ENCODE results near the gene DEFB126. TPM values are rescaled to one million over a fixed set of nuclear protein-coding genes. Genes with fewer than 3 reads are reported as not detected.
"Not testable (repeated sequence)": the region's sequence is repeated elsewhere in the genome, so short reads cannot be mapped to it uniquely, and the experiment has no call there.

Gene DEFB126, protein sequence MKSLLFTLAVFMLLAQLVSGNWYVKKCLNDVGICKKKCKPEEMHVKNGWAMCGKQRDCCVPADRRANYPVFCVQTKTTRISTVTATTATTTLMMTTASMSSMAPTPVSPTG
- total RNA-seq, result not detected in 2 replicates
- long read RNA-seq, result 0 reads

DNA sequence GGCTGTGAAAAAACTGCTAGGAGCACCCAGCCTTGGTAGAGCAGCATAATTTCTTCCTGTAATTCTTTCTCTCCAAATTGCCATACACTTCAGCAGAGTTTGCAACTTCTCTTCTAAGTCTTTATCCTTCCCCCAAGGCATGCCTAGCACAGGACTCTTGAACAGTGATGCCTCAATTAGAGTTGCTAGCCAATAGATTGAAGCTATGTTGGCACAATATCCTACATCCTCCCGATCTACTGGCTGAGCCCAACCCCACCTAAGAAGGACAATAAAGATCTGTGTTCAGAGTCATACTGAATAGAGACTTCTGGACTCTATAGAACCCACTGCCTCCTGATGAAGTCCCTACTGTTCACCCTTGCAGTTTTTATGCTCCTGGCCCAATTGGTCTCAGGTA lies at the start of gene DEFB126:
DEFB126 (plus strand) TSS at position 301 of the 400 bp plus-strand sequence; CDS start at position 340, 39 bp downstream.
- TF ChIP-seq CTCF (conservative IDR thresholded peaks at IDR 0.05), result no peak
- Mint-ChIP-seq H3K9me3 (peaks cover 5% of the 10 kb centered on the region), H3K4me3 (no peak within 1 kb of the TSS), H3K36me3 (ENCODE audit: low read depth) (no peaks in the 10 kb centered on the region), H3K27ac (ENCODE audit: unreplicated experiment) (no peak within 1 kb of the TSS), H3K4me1 (peaks cover 3% of the 10 kb centered on the region), H3K27me3 (ENCODE audit: low read depth) (peaks cover 91% of the 10 kb centered on the region)
- no peak for DNase-seq (ENCODE audit: low read depth, low spot score)

DNA sequence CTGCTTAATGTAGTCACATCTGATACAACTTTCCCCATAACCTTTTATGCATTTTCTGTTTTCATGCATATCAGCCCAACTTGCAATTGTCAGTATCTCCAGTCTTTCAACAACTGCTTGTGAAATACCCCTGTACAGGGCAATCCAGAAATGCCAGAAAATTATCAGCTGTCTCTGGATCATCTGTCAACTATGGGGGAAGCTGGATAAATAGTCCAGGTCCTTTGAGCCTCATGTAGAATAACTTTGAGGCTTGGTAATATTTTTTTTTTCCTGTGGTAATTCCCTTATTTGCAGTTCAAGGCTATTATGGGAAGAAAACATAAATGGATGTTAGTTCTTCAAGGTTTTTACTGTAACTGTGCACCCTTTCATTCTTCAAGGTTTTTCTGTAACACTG lies 48.7 kb upstream of the DEFB126 start:
- peaks cover 18% of the 10 kb centered on the region for H3K9me3 Mint-ChIP-seq
- peaks cover 77% of the 10 kb centered on the region for H3K27me3 Mint-ChIP-seq (ENCODE audit: low read depth)
- TF ChIP-seq CTCF (conservative IDR thresholded peaks at IDR 0.05), result no peak
- H3K4me3 Mint-ChIP-seq, result no peak overlapping the region
- H3K4me1 Mint-ChIP-seq, result no peaks in the 10 kb centered on the region
- no peak overlapping the region for H3K27ac Mint-ChIP-seq (ENCODE audit: unreplicated experiment)
- DNase-seq (ENCODE audit: low read depth, low spot score), result no peak
- no peaks in the 10 kb centered on the region for H3K36me3 Mint-ChIP-seq (ENCODE audit: low read depth)

DNA sequence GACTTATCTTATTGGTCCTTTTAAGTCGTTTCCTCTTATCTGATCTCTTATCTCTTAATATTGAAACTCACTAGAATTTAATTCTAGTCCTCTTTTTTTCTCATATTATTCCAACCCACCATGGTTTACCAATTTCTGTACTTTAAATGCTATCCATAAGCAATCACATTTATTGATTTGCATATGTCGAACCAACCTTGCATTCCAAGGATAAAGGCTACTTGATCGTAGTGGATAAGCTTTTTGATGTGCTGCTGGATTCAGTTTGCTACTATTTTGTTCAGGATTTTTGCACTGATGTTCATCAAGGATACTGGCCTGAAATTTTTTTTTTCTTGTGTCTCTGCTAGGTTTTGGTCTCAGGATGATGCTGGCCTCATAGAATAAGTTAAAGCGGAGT lies 47.2 kb upstream of the DEFB126 start:
- H3K4me3 Mint-ChIP-seq, result no peak overlapping the region
- peaks cover 18% of the 10 kb centered on the region for H3K9me3 Mint-ChIP-seq
- no peaks in the 10 kb centered on the region for H3K36me3 Mint-ChIP-seq (ENCODE audit: low read depth)
- H3K27ac Mint-ChIP-seq (ENCODE audit: unreplicated experiment), result no peak overlapping the region
- peaks cover 84% of the 10 kb centered on the region for H3K27me3 Mint-ChIP-seq (ENCODE audit: low read depth)
- no peak for DNase-seq (ENCODE audit: low read depth, low spot score)
- no peak for TF ChIP-seq CTCF (conservative IDR thresholded peaks at IDR 0.05)
- H3K4me1 Mint-ChIP-seq, result no peaks in the 10 kb centered on the region

- Mint-ChIP-seq H3K9me3 (peaks cover 18% of the 10 kb centered on the region), H3K27me3 (ENCODE audit: low read depth) (peaks cover 79% of the 10 kb centered on the region)
- H3K36me3 Mint-ChIP-seq (ENCODE audit: low read depth); H3K27ac Mint-ChIP-seq (ENCODE audit: unreplicated experiment); DNase-seq (ENCODE audit: low read depth, low spot score); H3K4me1 Mint-ChIP-seq; H3K4me3 Mint-ChIP-seq: not testable (repeated sequence)
Observed at GRCh38 chr20:97691-98090, 44.7 kb upstream of the DEFB126 start.

DNA sequence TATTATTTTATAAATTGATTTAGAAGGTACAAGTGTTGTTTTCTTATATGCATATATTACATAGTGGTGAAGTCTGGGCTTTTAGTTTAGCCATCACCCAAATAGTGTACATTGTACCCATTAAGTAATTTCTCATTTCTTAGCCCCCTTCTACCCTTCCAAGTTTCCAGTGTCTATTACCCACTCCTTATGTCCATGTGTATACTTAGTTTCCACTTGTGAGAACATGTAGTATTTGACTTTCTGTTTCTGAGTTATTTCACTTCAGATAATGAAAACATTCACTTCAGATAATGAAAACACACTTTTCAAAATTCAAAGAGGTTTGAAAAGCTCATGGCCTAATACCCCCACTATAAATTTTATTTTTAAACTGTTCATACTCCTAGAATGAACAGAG lies 40.4 kb upstream of the DEFB126 start:
- no peaks in the 10 kb centered on the region for H3K36me3 Mint-ChIP-seq (ENCODE audit: low read depth)
- no peak for TF ChIP-seq CTCF (conservative IDR thresholded peaks at IDR 0.05)
- H3K27ac Mint-ChIP-seq (ENCODE audit: unreplicated experiment), result no peak overlapping the region
- no peak for DNase-seq (ENCODE audit: low read depth, low spot score)
- H3K4me3 Mint-ChIP-seq, result no peak overlapping the region
- peaks cover 3% of the 10 kb centered on the region for H3K9me3 Mint-ChIP-seq
- H3K4me1 Mint-ChIP-seq, result no peaks in the 10 kb centered on the region
- peaks cover 88% of the 10 kb centered on the region for H3K27me3 Mint-ChIP-seq (ENCODE audit: low read depth)

GRCh38 chr20:103456-103855 lies 38.9 kb upstream of the DEFB126 start:
- H3K36me3 Mint-ChIP-seq (ENCODE audit: low read depth), result no peaks in the 10 kb centered on the region
- TF ChIP-seq CTCF (conservative IDR thresholded peaks at IDR 0.05), result no peak
- no peak for DNase-seq (ENCODE audit: low read depth, low spot score)
- peaks cover 93% of the 10 kb centered on the region for H3K27me3 Mint-ChIP-seq (ENCODE audit: low read depth)
- H3K4me1 Mint-ChIP-seq, result no peaks in the 10 kb centered on the region
- H3K27ac Mint-ChIP-seq (ENCODE audit: unreplicated experiment), result no peak overlapping the region
- H3K9me3 Mint-ChIP-seq, result no peaks in the 10 kb centered on the region
- H3K4me3 Mint-ChIP-seq, result no peak overlapping the region
